SK-N-SH (cell line): ENCODE results near the gene NUAK2. TPM values are rescaled to one million over a fixed set of nuclear protein-coding genes. Genes with fewer than 3 reads are reported as not detected.

Source experiments
- CTCF ChIA-PET: fragments of 300-600, 350-600 bp; formaldehyde crosslinking; extraction: SDS; loops from one replicate; lab custom pipeline; 2021; lab: Yijun Ruan, JAX
- POLR2A ChIA-PET: fragments of 350-600 bp; sonication (Branson Sonifier 250); formaldehyde crosslinking; extraction: SDS; loops from one replicate; lab custom pipeline; 2020; ENCODE audit warnings: antibody characterized with exemption, inconsistent platforms; lab: Yijun Ruan, JAX
- DNase-seq: peaks from one replicate; pipeline ENCODE4 v3.0.0; 2012
- H2AFZ ChIP-seq: fragments of 200-600 bp; sonication (generic); 2 replicates; pipeline ENCODE4 v1.8.1; 2016; ENCODE audit warnings: antibody characterized with exemption, mild to moderate bottlenecking, low read depth
- H3F3A ChIP-seq: fragments of 200-600 bp; sonication (generic); replicated peaks from 2 replicates; pipeline ENCODE3; 2016; ENCODE audit warnings: antibody characterized with exemption, mild to moderate bottlenecking; ENCODE audit not compliant: insufficient read depth
- H3K27ac ChIP-seq, 2 experiments: fragments of 200-500 bp in 1 of 2; fragments of 200-600 bp in 1 of 2; sonication (Bioruptor generic) in 1 of 2; sonication (generic), shearing (Covaris generic) in 1 of 2; 2 replicates each; pipeline versions ENCODE4 v1.5.1 to v1.6.1; 2014 to 2016; ENCODE audit warnings: low read depth in 2 of 2, inconsistent platforms in 1 of 2, low read length in 1 of 2, mild to moderate bottlenecking in 1 of 2, mixed read lengths in 1 of 2
- H3K27me3 ChIP-seq: fragments of 200-600 bp; sonication (generic), shearing (Covaris generic); 2 replicates; pipeline ENCODE4 v1.6.1; 2016; ENCODE audit warnings: mixed run types; ENCODE audit not compliant: insufficient read depth
- H3K36me3 ChIP-seq, 2 experiments: fragments of 200-500 bp in 1 of 2; fragments of 200-600 bp in 1 of 2; sonication (Bioruptor generic) in 1 of 2; sonication (generic) in 1 of 2; replicated peaks in 1 of 2; 2 replicates each; pipeline versions ENCODE3 to v1.5.1; 2014 to 2016; ENCODE audit warnings: low read length in 1 of 2, mild to moderate bottlenecking in 1 of 2; ENCODE audit not compliant: insufficient read depth in 2 of 2, control insufficient read depth in 1 of 2
- H3K4me1 ChIP-seq, 2 experiments: fragments of 200-500 bp in 1 of 2; fragments of 200-600 bp in 1 of 2; sonication (Bioruptor generic) in 1 of 2; sonication (generic), shearing (Covaris generic) in 1 of 2; 2 replicates each; pipeline versions ENCODE4 v1.5.1 to v1.6.1; 2014 to 2016; ENCODE audit warnings: low read depth in 1 of 2, low read length in 1 of 2, mixed run types in 1 of 2; ENCODE audit not compliant: insufficient read depth in 2 of 2, control insufficient read depth in 1 of 2
- H3K4me2 ChIP-seq: fragments of 200-600 bp; sonication (generic), shearing (Covaris generic); 2 replicates; pipeline ENCODE4 v1.6.1; 2017; ENCODE audit warnings: mixed run types
- H3K4me3 ChIP-seq, 2 experiments: fragments of 200-500 bp in 1 of 2; fragments of 200-600 bp in 1 of 2; sonication (Bioruptor generic) in 1 of 2; sonication (generic), shearing (Covaris generic) in 1 of 2; 2 replicates each; pipeline versions ENCODE4 v1.5.1 to v1.8.1; 2014 to 2016; ENCODE audit warnings: low read depth in 2 of 2, inconsistent platforms in 1 of 2, low read length in 1 of 2, mild to moderate bottlenecking in 1 of 2, mixed read lengths in 1 of 2, moderate library complexity in 1 of 2
- H3K79me2 ChIP-seq: fragments of 200-600 bp; sonication (generic); 2 replicates; pipeline ENCODE4 v1.8.1; 2017; ENCODE audit warnings: mild to moderate bottlenecking; ENCODE audit not compliant: insufficient read depth
- H3K9ac ChIP-seq: fragments of 200-600 bp; sonication (generic); 2 replicates; pipeline ENCODE4 v1.6.1; 2017; ENCODE audit warnings: mixed run types
- H3K9me2 ChIP-seq: fragments of 200-600 bp; sonication (generic); 2 replicates; pipeline ENCODE4 v1.6.1; 2017; ENCODE audit warnings: mixed run types
- H3K9me3 ChIP-seq: fragments of 200-600 bp; sonication (generic); 2 replicates; pipeline ENCODE4 v1.6.1; 2017; ENCODE audit warnings: mixed run types, mild to moderate bottlenecking, moderate library complexity
- H4K20me1 ChIP-seq: fragments of 200-600 bp; sonication (generic); 2 replicates; pipeline ENCODE4 v1.6.1; 2017; ENCODE audit warnings: mild to moderate bottlenecking, mixed run types; ENCODE audit not compliant: insufficient read depth
- FOXM1 ChIP-seq: IDR thresholded peaks from 2 replicates; pipeline ENCODE4 v1.4.0; 2012; ENCODE audit warnings: low read depth, mild to moderate bottlenecking
- MEF2A ChIP-seq: IDR thresholded peaks from 2 replicates; pipeline ENCODE4 v1.4.0; 2012; ENCODE audit warnings: low read depth, borderline replicate concordance
- NRF1 ChIP-seq: IDR thresholded peaks from 2 replicates; pipeline ENCODE4 v1.6.1; 2012; ENCODE audit warnings: low read depth, mild to moderate bottlenecking, low read length
- RAD21 ChIP-seq: IDR thresholded peaks from 2 replicates; pipeline ENCODE4 v1.6.1; 2012; ENCODE audit warnings: mild to moderate bottlenecking, low read length
- RCOR1 ChIP-seq: fragments of 150-350 bp; IDR thresholded peaks from 2 replicates; pipeline ENCODE4 v1.6.1; 2017; ENCODE audit warnings: antibody characterized with exemption, low read length
- RFX5 ChIP-seq: IDR thresholded peaks from 2 replicates; pipeline ENCODE4 v1.6.1; 2012; ENCODE audit warnings: mild to moderate bottlenecking, improper control_type of control experiment, low read length
- TAF1 ChIP-seq: IDR thresholded peaks from 2 replicates; pipeline ENCODE4 v1.6.1; 2012; ENCODE audit warnings: low read depth, mild to moderate bottlenecking, low read length, moderate library complexity, borderline replicate concordance
- WGBS: methylation state at CpG from one replicate; pipeline ENCODE4 v1.1.6; 2017; ENCODE audit warnings: low lambda C conversion rate; 5-methylcytosine and 5-hydroxymethylcytosine counted together
- polyA plus RNA-seq, 3 experiments: library from polyadenylated mRNA; depleted of rRNA; stranded (reverse); fragments of >200 nt; gene quantifications; 2 replicates each; pipeline ENCODE4 v1.2.3, GENCODE V29; 2012
- TF ChIP-seq, protein P1 (sequence below): IDR thresholded peaks from 2 replicates; pipeline ENCODE4 v1.6.1; 2012; ENCODE audit warnings: mild to moderate bottlenecking, low read depth, low read length, moderate library complexity
- TF ChIP-seq, protein P2 (sequence below): fragments of 150-350 bp; IDR thresholded peaks from 2 replicates; pipeline ENCODE4 v1.6.1; 2017; ENCODE audit warnings: antibody characterized with exemption, low read length, low read depth, borderline replicate concordance
- TF ChIP-seq, protein P3 (sequence below): fragments of 200-600 bp; sonication (generic); IDR thresholded peaks from 2 replicates; pipeline ENCODE4 v1.6.1; 2017; ENCODE audit warnings: antibody characterized with exemption, mild to moderate bottlenecking, moderate library complexity
- TF ChIP-seq, protein P4 (sequence below): fragments of 150-350 bp; IDR thresholded peaks from 2 replicates; pipeline ENCODE4 v1.6.1; 2016; ENCODE audit warnings: mild to moderate bottlenecking, low read depth, low read length
- TF ChIP-seq, protein P5 (sequence below): IDR thresholded peaks from 2 replicates; pipeline ENCODE4 v1.4.0; 2012; ENCODE audit warnings: low read depth

NUAK2 gene
- polyA plus RNA-seq, 1 of the 3 experiments (the other 2 are of a cell fraction), result 11.1 TPM

DNA sequence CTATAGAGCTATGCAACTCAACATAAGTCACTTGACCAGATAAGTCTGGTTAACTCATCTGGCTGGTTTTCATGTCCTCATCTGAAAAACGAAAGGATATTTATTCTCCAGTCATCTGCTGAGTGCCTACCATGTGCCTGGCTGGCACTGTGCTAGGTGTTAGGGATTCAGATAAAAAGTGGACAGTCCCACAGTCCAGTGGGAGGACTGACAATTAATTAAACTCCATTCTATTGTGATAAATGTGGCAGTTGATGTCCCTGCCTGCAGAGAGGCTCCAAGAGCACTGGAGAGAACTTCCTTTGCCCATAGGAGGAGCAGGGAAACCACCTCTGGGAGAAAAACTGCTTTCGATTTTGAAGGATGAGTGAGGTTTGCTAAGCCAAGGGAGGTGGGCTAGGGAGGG is 5.4 kb downstream of the NUAK2 start:
- TF ChIP-seq RCOR1 (no peak), FOXM1 (no peak), NRF1 (no peak), TAF1 (no peak), MEF2A (no peak), RFX5 (no peak), RAD21 (no peak)
- TF ChIP-seq, protein P1, sequence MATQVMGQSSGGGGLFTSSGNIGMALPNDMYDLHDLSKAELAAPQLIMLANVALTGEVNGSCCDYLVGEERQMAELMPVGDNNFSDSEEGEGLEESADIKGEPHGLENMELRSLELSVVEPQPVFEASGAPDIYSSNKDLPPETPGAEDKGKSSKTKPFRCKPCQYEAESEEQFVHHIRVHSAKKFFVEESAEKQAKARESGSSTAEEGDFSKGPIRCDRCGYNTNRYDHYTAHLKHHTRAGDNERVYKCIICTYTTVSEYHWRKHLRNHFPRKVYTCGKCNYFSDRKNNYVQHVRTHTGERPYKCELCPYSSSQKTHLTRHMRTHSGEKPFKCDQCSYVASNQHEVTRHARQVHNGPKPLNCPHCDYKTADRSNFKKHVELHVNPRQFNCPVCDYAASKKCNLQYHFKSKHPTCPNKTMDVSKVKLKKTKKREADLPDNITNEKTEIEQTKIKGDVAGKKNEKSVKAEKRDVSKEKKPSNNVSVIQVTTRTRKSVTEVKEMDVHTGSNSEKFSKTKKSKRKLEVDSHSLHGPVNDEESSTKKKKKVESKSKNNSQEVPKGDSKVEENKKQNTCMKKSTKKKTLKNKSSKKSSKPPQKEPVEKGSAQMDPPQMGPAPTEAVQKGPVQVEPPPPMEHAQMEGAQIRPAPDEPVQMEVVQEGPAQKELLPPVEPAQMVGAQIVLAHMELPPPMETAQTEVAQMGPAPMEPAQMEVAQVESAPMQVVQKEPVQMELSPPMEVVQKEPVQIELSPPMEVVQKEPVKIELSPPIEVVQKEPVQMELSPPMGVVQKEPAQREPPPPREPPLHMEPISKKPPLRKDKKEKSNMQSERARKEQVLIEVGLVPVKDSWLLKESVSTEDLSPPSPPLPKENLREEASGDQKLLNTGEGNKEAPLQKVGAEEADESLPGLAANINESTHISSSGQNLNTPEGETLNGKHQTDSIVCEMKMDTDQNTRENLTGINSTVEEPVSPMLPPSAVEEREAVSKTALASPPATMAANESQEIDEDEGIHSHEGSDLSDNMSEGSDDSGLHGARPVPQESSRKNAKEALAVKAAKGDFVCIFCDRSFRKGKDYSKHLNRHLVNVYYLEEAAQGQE, result no peak
- TF ChIP-seq, protein P2, sequence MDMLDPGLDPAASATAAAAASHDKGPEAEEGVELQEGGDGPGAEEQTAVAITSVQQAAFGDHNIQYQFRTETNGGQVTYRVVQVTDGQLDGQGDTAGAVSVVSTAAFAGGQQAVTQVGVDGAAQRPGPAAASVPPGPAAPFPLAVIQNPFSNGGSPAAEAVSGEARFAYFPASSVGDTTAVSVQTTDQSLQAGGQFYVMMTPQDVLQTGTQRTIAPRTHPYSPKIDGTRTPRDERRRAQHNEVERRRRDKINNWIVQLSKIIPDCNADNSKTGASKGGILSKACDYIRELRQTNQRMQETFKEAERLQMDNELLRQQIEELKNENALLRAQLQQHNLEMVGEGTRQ, result no peak
- TF ChIP-seq, protein P3, sequence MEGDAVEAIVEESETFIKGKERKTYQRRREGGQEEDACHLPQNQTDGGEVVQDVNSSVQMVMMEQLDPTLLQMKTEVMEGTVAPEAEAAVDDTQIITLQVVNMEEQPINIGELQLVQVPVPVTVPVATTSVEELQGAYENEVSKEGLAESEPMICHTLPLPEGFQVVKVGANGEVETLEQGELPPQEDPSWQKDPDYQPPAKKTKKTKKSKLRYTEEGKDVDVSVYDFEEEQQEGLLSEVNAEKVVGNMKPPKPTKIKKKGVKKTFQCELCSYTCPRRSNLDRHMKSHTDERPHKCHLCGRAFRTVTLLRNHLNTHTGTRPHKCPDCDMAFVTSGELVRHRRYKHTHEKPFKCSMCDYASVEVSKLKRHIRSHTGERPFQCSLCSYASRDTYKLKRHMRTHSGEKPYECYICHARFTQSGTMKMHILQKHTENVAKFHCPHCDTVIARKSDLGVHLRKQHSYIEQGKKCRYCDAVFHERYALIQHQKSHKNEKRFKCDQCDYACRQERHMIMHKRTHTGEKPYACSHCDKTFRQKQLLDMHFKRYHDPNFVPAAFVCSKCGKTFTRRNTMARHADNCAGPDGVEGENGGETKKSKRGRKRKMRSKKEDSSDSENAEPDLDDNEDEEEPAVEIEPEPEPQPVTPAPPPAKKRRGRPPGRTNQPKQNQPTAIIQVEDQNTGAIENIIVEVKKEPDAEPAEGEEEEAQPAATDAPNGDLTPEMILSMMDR, result no peak
- TF ChIP-seq, protein P4, sequence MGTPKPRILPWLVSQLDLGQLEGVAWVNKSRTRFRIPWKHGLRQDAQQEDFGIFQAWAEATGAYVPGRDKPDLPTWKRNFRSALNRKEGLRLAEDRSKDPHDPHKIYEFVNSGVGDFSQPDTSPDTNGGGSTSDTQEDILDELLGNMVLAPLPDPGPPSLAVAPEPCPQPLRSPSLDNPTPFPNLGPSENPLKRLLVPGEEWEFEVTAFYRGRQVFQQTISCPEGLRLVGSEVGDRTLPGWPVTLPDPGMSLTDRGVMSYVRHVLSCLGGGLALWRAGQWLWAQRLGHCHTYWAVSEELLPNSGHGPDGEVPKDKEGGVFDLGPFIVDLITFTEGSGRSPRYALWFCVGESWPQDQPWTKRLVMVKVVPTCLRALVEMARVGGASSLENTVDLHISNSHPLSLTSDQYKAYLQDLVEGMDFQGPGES, result no peak
- TF ChIP-seq, protein P5, sequence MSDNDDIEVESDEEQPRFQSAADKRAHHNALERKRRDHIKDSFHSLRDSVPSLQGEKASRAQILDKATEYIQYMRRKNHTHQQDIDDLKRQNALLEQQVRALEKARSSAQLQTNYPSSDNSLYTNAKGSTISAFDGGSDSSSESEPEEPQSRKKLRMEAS, result no peak
- Histone ChIP-seq H2AFZ (no peak overlapping the region), H3K4me1 (peaks cover 16 to 27% of the 10 kb centered on the region in 2 experiments), H3K9me3 (no peaks in the 10 kb centered on the region), H3K79me2 (peaks cover 100% of the 10 kb centered on the region), H3K4me2 (peak overlapping the region; percentile 84; the same call in 1 of the 2 replicates), H4K20me1 (peaks cover 50% of the 10 kb centered on the region), H3K9me2 (no peaks in the 10 kb centered on the region), H3K27ac (no peak overlapping the region), H3K36me3 (peaks cover 2 to 9% of the 10 kb centered on the region in 2 experiments), H3F3A (no peaks in the 10 kb centered on the region), H3K9ac (no peak overlapping the region), H3K27me3 (no peaks in the 10 kb centered on the region), H3K4me3 (0 out of 4 replicates have a peak overlapping the region, but pooled peaks of 1 of the 2 experiments have one; percentile 2)
- DNase-seq, result no peak
- CTCF ChIA-PET, result interaction anchor here (1.8 to 46.8 kb wide), 2 partner anchors 20 to 44 kb away, joined by 13 to 1368 read pairs; no protein-coding TSS in a partner anchor
- POLR2A ChIA-PET, result no interaction called here
- 54% methylated on average over 2 of the region's 2 CpGs for WGBS
